D341Med (cell line): ENCODE data around the gene RAI1.

ENCODE experiments used
- DNase-seq: peaks from one replicate; pipeline ENCODE4 v3.0.0; 2012; ENCODE audit warnings: low spot score

RAI1 gene

DNA sequence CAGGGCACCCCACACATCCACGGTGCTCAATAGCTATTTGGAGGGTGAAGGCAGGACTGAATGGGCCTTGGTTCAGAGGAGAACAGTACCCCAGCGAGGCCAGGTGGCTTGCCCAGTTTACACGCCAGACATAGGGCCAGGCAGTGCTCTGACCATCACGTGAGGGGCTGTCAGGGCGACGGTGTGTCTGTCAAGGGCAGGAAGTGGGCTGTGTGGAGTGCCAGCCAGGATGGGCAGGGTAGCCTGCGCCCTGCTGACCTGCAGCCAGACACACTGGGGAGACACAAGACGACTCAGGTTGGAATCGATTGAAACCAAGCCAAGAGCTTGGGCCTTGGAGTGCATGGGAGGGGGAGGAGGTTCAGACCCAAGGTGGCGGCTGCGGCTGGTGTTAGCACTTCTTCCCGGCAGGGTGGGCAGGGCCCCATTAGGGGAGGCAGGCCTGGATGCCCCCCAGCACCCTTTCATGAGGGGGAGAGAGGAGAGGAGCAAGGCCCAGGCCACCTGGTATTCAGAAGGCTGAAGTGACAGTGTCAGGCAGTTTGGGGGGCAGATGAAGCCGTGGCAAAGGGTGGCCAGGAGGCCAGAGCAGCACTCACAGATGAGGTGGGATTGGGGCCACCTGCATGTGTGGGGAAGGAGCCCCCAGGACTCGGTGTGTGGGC lies 87.3 kb downstream of the RAI1 start:
- DNase-seq, result no peak

DNA sequence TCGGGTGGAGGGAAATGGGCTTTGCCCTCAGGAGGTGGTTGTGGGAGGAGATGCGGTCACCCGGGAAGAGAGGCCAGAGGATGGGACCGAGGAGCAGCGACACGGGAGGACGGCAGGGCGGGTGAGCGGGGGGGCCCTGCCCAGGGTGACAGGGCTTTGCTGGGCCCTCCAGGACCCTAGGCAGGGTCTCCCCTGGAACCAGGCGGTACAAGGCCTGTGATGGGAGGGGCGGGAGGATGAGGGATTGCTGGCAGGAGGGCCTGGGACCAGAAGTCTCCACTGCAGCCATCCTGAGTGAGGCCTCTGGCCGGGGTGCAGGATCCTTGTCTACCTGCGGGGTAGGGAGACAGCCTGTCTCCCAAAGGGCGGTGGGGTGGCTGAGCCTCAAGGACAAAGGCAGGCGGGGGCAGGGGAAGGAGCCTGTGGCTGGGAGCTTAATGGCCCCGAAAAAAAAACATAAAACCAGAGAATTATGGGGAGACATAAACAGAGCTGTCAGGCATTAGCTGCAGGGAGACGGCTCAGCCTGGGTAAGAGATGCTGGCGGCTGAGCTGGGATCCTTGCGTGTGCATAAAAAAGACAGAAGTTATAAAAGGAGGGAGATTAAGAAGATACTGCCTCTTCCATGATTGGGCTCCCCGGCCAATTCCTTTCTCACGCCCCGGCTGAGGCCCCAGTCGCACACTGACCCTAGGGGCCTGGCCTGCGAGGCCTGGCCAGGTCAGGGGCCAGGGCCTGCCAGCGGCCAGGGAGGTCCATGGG lies 88.8 kb downstream of the RAI1 start:
- DNase-seq, result no peak

DNA sequence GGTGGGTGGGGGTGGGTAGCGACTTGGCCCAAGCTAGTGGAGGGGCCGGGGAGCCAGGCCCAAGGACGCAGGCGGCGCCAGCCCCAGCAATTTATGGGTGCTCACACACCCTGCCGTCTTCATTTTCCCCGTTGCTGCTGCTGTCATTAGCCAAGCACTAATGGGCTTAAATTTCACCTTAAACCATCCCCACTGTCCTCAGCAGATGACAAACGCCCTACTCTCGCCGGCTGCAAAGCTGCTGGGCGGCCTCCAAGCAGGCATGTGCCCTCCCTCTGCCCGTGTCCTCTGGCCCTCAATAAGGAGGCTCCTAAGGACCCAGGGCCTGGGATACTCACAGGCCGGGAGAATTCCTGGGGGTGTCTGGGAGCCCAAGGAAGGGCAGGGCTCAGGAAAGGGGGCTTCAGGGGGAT lies 89.4 kb downstream of the RAI1 start:
- no peak for DNase-seq

DNA sequence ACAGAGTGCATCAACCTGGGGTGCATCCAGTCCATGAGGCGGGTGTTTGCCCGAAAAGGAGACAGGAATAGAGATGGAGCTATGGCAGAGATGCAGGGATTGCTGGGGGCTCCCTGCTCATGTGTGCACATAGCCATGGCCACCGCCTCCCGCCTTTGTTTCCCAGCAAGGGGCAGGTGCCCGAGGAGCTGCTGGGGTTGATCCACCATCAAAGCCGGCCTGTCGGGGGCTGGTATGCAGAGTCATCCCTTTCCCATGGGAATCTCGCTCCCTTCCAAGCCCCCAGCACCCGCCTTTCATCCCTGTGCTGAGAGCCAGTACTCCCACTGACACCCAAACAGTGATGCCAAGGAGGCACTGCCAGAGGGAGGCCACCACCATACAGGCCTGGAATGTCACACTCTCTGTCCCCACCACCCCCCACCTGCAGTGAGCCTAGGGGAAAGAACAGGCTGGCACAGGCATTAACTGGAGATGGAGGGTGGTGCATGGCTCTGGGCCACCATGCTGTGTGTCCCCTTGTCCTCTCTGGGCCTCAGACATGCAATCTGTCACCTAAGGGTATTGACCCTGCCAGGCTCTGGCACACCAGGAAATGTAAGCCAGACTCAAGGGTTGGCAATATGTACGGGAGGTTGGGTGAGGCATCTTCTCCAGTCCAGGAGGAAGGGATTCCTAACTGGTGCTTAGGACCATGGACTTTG lies 90.4 kb downstream of the RAI1 start:
- no peak for DNase-seq

DNA sequence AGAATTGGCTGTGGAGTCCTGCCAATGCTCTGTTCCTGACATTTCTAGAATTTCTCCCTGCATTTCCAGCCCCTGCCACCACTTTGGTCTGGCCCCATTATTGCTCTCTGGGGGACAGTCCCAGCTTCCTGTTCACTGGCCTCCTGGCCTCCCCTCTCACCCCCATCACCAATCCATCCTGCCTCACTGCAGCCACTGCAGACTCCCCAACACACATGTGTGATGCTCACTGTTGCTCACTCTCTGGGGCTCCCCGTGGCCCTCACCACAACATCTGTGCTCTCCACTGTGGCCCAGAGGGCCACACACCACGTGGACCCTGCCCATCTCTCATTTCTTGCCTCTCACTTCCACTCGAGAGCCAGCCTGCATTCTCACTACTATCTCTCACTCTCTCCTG lies 91.0 kb downstream of the RAI1 start:
- DNase-seq, result no peak

- no peak for DNase-seq
These were observed 93.0 kb downstream of the RAI1 start for GRCh38 chr17:17774009-17774881.

GRCh38 chr17:17776889-17777288 lies 95.6 kb downstream of the RAI1 start:
- DNase-seq, result no peak

- DNase-seq, result no peak
These were observed 97.2 kb downstream of the RAI1 start for GRCh38 chr17:17778308-17779014.

GRCh38 chr17:17779015-17779611 lies 97.9 kb downstream of the RAI1 start:
- no peak for DNase-seq

- peak; percentile 52 for DNase-seq
These were observed 99.8 kb downstream of the RAI1 start for GRCh38 chr17:17780922-17781590.

GRCh38 chr17:17781591-17782496 lies 100.6 kb downstream of the RAI1 start:
- DNase-seq, result peak; percentile 62

GRCh38 chr17:17782523-17783115 lies 101.4 kb downstream of the RAI1 start:
- no peak for DNase-seq

GRCh38 chr17:17783116-17783824 lies 102.0 kb downstream of the RAI1 start:
- DNase-seq, result peak; percentile 71

DNA sequence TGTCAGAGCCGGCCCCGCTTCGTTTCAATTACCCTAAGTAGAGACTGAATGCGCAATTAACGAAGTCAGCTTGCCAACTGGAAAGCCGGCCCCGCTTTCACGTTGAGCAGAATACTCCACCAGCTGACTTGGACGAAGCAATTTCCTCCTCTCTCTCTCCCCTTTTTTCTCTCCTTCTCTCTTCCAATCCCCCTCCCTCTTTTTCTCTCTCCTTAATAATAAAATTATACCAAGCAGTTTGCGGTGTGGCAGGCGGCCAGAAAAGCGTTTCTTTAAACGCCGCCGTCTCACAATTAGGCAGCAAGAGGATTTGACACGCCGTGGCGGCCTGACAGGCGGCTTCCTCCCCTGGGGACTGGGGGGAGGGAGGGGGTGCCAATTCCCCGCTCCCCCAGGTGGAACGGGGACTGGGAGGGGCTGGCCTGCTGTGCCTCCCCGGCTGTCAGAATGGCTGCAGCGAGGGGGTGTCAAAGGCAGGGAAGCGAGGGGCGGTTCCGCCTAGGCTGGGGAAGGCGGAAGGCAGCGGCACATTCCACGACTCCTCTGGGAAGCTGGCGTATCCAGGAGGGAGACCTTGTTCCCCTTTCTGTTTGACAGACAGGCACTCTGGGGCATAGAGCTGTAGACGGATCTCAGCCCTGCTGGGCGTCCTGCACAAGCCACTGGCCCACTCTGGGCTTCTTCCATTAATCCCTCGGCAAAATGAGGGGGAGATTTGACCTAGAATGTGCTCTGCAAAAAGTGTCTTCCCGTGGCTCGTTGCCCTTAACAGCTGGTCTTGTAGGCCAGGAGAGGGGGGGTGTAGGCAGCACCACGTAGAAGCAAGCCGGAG lies 102.8 kb downstream of the RAI1 start:
- DNase-seq, result peak; percentile 59

- no peak for DNase-seq
These were observed 103.5 kb downstream of the RAI1 start for GRCh38 chr17:17784657-17785267.

DNA sequence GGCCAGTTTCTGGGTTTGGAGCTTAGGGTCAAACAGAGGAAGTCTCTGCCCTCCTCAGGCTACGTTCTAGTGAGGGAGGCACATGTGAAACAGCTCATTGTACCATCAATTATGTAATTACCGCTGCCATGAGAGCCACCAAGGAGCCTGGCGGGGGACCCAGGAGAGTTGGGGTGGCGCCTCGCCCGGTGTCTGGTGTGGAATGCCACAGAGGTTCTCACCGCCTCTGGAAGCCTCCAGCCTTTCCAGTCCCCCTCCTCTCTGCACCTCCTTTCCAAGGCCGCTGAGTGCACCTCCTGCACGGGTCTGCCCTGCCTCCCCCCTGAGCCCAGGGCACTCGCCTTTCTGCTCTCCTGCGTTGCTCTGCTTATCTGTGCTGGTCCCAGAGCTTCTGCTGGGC lies 104.1 kb downstream of the RAI1 start:
- DNase-seq, result no peak

- no peak for DNase-seq
These were observed 105.7 kb downstream of the RAI1 start for GRCh38 chr17:17786998-17787397.
